ENCODE results near the gene INCENP.

- no peak for TF ChIP-seq CTCF (IDR thresholded peaks at IDR 0.05)
- TF ChIP-seq POLR2A (IDR thresholded peaks at IDR 0.05; ENCODE audit: low read length) = no peak
- TF ChIP-seq KDM1A (IDR thresholded peaks at IDR 0.05; ENCODE audit: low read depth) = no peak
- TF ChIP-seq BHLHE40 (IDR thresholded peaks at IDR 0.05; ENCODE audit: low read depth, low read length) = no peak
- no peak for TF ChIP-seq EHF (CRISPR knock-in tag; IDR thresholded peaks at IDR 0.05)
- no peak for TF ChIP-seq SMC3 (IDR thresholded peaks at IDR 0.05)
- no peak for TF ChIP-seq EP300 (IDR thresholded peaks at IDR 0.05)
These were observed 29.2 kb downstream of the INCENP start for GRCh38 chr11:62153087-62153395.
